ENCODE data around the gene GDF10. TPM values are rescaled to one million over a fixed set of nuclear protein-coding genes. Genes with fewer than 3 reads are reported as not detected.

GDF10 gene
- total and polyA plus RNA-seq, 2 donors (not counting 1 experiment from before 2014, with no cell fraction given) = not detected

DNA sequence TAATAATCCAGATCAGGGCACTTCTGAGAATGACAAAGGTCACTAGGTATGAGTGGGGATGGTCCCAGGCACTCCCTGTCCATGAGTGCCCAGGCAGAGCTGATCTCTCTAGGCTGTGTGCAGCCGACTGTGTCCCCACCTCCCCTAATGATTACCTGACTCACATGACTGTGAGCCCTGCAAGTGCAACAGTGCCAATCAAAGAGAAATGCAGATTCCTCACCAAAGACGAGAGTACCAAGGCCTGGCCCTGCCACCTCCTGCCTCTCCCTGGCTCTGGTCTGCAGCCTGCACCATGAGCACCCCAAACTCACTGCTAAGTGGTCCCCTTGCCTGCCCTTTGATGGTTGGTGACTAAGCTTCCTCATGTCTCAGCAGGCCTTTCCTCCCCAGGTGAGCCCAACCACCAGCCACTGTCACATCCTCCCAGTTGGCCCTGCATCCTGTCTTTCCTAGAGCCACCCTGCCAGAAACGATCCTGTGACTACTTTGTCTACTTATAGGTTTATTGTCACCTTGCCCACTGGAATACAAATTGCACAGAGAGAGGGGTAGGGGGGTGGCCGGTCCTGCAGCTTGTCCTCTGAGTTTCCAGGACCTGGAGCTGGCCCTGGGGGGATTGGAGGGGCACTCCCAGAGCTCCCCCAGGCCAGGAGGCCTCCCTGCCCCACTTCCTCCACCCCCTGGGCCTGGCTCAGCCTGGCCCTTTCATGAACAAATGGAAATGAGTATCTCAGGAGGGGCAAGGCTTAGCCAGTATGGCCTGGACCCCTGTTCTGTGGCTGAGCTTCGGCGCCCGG is 22.4 kb upstream of the GDF10 start:
- Mint-ChIP-seq H3K4me3 (no peak overlapping the region), H3K27me3 (peaks cover 27% of the 10 kb centered on the region), H3K27ac (no peak overlapping the region), H3K9me3 (ENCODE audit: insufficient read depth) (no peaks in the 10 kb centered on the region), H3K4me1 (peaks cover 9% of the 10 kb centered on the region)
- Histone ChIP-seq H3K36me3 (replicated peaks in 1 of 2; ENCODE audit: control extremely low read depth in 1 of 2, control insufficient read depth in 1 of 2, extremely low read depth in 1 of 2, insufficient read depth in 2 of 2, low read length in 1 of 2) (no peaks in the 10 kb centered on the region), H3K4me1 (ENCODE audit: control insufficient read depth in 2 of 2, insufficient read depth in 2 of 2, low read length in 2 of 2) (peaks cover 0 to 3% of the 10 kb centered on the region in 2 donors), H3K9me3 (ENCODE audit: control extremely low read depth in 1 of 3, control insufficient read depth in 2 of 3, insufficient read depth in 1 of 3, low read length in 2 of 3) (peaks cover 1 to 7% (median 4%) of the 10 kb centered on the region in 3 donors), H3K27ac (ENCODE audit: low read length in 2 of 2) (no peak overlapping the region), H3K4me3 (ENCODE audit: control extremely low read depth in 1 of 5, extremely low read depth in 1 of 5, insufficient read depth in 1 of 5, low read depth in 2 of 5, low read length in 4 of 5) (no peak overlapping the region), H3K4me2 (replicated peaks; ENCODE audit: low read depth, low read length, poor library complexity, severe bottlenecking) (no peak overlapping the region), H3K79me2 (ENCODE audit: control insufficient read depth, insufficient read depth, low read length) (no peaks in the 10 kb centered on the region), H2AFZ (ENCODE audit: insufficient read depth, low read depth, low read length, poor library complexity, severe bottlenecking) (no peak overlapping the region), H3K27me3 (replicated peaks in 1 of 4; ENCODE audit: control extremely low read depth in 1 of 4, control insufficient read depth in 3 of 4, insufficient read depth in 4 of 4, low read length in 3 of 4) (peaks cover 0 to 4% (median 0%) of the 10 kb centered on the region in 4 experiments), H3K9ac (ENCODE audit: low read length) (no peak overlapping the region), H4K20me1 (ENCODE audit: control insufficient read depth, insufficient read depth, low read length, poor library complexity, severe bottlenecking) (no peaks in the 10 kb centered on the region)
- DNase-seq = no peak
- 79% methylated on average over 5 of the region's 7 CpGs for WGBS (ENCODE audit: insufficient coverage)
- ATAC-seq (ENCODE audit: low read depth) = no peak
- intact Hi-C loops (cut with micrococcal nuclease) = no loop called here
- CTCF ChIA-PET = interaction anchor here (1.7 kb wide), 1 partner anchor 34 kb away, joined by 4 read pairs; no protein-coding TSS in a partner anchor
- no peak for TF ChIP-seq EZH2 (IDR thresholded peaks at IDR 0.05; ENCODE audit: borderline replicate concordance, insufficient read depth, low read depth, low read length, poor library complexity, severe bottlenecking)
- TF ChIP-seq, protein P1, sequence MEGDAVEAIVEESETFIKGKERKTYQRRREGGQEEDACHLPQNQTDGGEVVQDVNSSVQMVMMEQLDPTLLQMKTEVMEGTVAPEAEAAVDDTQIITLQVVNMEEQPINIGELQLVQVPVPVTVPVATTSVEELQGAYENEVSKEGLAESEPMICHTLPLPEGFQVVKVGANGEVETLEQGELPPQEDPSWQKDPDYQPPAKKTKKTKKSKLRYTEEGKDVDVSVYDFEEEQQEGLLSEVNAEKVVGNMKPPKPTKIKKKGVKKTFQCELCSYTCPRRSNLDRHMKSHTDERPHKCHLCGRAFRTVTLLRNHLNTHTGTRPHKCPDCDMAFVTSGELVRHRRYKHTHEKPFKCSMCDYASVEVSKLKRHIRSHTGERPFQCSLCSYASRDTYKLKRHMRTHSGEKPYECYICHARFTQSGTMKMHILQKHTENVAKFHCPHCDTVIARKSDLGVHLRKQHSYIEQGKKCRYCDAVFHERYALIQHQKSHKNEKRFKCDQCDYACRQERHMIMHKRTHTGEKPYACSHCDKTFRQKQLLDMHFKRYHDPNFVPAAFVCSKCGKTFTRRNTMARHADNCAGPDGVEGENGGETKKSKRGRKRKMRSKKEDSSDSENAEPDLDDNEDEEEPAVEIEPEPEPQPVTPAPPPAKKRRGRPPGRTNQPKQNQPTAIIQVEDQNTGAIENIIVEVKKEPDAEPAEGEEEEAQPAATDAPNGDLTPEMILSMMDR (IDR thresholded peaks at IDR 0.05) = no peak
- POLR2A ChIA-PET = no interaction called here

DNA sequence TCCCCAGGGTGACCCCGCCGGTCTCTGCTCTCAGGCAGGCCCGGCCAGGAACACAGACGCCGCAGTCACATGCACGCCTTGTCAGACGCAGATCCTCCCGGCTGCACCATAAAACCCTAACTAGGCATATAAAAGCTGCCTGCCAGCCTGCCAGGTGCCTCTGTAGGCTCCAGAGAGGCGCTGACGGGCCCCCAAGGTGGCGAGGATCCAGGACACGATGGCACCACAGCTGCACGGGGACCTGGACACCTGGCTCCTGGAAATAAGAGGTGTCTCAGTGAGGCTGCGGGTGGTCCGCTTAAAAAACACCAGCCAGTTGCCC is 21.9 kb upstream of the GDF10 start:
- Histone ChIP-seq H3K79me2 (ENCODE audit: control insufficient read depth, insufficient read depth, low read length) (no peaks in the 10 kb centered on the region), H3K27me3 (replicated peaks in 1 of 4; ENCODE audit: control extremely low read depth in 1 of 4, control insufficient read depth in 3 of 4, insufficient read depth in 4 of 4, low read length in 3 of 4) (peaks cover 0 to 4% (median 0%) of the 10 kb centered on the region in 4 experiments), H3K36me3 (replicated peaks in 1 of 2; ENCODE audit: control extremely low read depth in 1 of 2, control insufficient read depth in 1 of 2, extremely low read depth in 1 of 2, insufficient read depth in 2 of 2, low read length in 1 of 2) (no peaks in the 10 kb centered on the region), H4K20me1 (ENCODE audit: control insufficient read depth, insufficient read depth, low read length, poor library complexity, severe bottlenecking) (no peaks in the 10 kb centered on the region), H3K4me2 (replicated peaks; ENCODE audit: low read depth, low read length, poor library complexity, severe bottlenecking) (no peak overlapping the region), H3K27ac (ENCODE audit: low read length in 2 of 2) (no peak overlapping the region), H2AFZ (ENCODE audit: insufficient read depth, low read depth, low read length, poor library complexity, severe bottlenecking) (no peak overlapping the region), H3K4me1 (ENCODE audit: control insufficient read depth in 2 of 2, insufficient read depth in 2 of 2, low read length in 2 of 2) (peaks cover 0 to 3% of the 10 kb centered on the region in 2 donors), H3K4me3 (ENCODE audit: control extremely low read depth in 1 of 5, extremely low read depth in 1 of 5, insufficient read depth in 1 of 5, low read depth in 2 of 5, low read length in 4 of 5) (no peak overlapping the region), H3K9me3 (ENCODE audit: control extremely low read depth in 1 of 3, control insufficient read depth in 2 of 3, insufficient read depth in 1 of 3, low read length in 2 of 3) (peaks cover under 1 to 4% (median 1%) of the 10 kb centered on the region in 3 donors), H3K9ac (ENCODE audit: low read length) (no peak overlapping the region)
- no peak for TF ChIP-seq EZH2 (IDR thresholded peaks at IDR 0.05; ENCODE audit: borderline replicate concordance, insufficient read depth, low read depth, low read length, poor library complexity, severe bottlenecking)
- TF ChIP-seq, protein P1 (IDR thresholded peaks at IDR 0.05) = no peak
- H3K9me3 Mint-ChIP-seq (ENCODE audit: insufficient read depth) = no peaks in the 10 kb centered on the region
- POLR2A ChIA-PET = no interaction called here
- peaks cover 9% of the 10 kb centered on the region for H3K4me1 Mint-ChIP-seq
- H3K27me3 Mint-ChIP-seq = peaks cover 27% of the 10 kb centered on the region
- WGBS (ENCODE audit: insufficient coverage) = 94% methylated on average over 15 of the region's 15 CpGs
- ATAC-seq (ENCODE audit: low read depth) = no peak
- DNase-seq = no peak
- CTCF ChIA-PET = no interaction called here
- intact Hi-C loops (cut with micrococcal nuclease) = no loop called here
- no peak overlapping the region for H3K4me3 Mint-ChIP-seq
- no peak overlapping the region for H3K27ac Mint-ChIP-seq
